HAP-1 (cell line): ENCODE results near the gene MS4A6E.
"Not testable (repeated sequence)": the region's sequence is repeated elsewhere in the genome, so short reads cannot be mapped to it uniquely, and the experiment has no call there.

Source experiments
- DNase-seq, 2 experiments: peaks; one replicate each; pipeline ENCODE4 v3.0.0-alpha.2; 2016 to 2020; ENCODE audit warnings: low spot score in 2 of 2
- H3K27me3 ChIP-seq: fragments of 250-450 bp; sonication (Bioruptor Pico); 2 replicates; pipeline ENCODE4 v1.5.1; 2020; ENCODE audit warnings: low read depth, mild to moderate bottlenecking, moderate library complexity
- H3K36me3 ChIP-seq: fragments of 250-450 bp; sonication (Bioruptor Pico); replicated peaks from 2 replicates; pipeline ENCODE4 v1.5.1; 2020; ENCODE audit warnings: mild to moderate bottlenecking
- H3K4me1 ChIP-seq: fragments of 250-450 bp; sonication (Bioruptor Pico); 2 replicates; pipeline ENCODE4 v1.5.1; 2020; ENCODE audit warnings: mild to moderate bottlenecking
- H3K4me3 ChIP-seq: fragments of 250-450 bp; sonication (Bioruptor Pico); 2 replicates; pipeline ENCODE4 v1.5.1; 2020; ENCODE audit warnings: mild to moderate bottlenecking, moderate library complexity
- H3K9me3 ChIP-seq: fragments of 250-450 bp; sonication (Bioruptor Pico); 2 replicates; pipeline ENCODE4 v1.5.1; 2020; ENCODE audit warnings: mild to moderate bottlenecking, moderate library complexity
- in situ Hi-C: fragments of 300-500 bp; cut with MboI; formaldehyde crosslinking; loops from 3 replicates; pipeline ENCODE4 v1.14.3; 2020; ENCODE audit warnings: low sequenced_read_pairs, inconsistent platforms, mixed read lengths

MS4A6E gene

GRCh38 chr11:60326955-60327354 is at the start of gene MS4A6E:
TSS of gene MS4A6E (plus strand) at chr11:60327255. CDS start at chr11:60334896, 7,641 bp downstream.
- no peaks in the 10 kb centered on the region for H3K27me3 ChIP-seq
- H3K4me1 ChIP-seq = peaks cover 4% of the 10 kb centered on the region
- no peak within 1 kb of the TSS for H3K4me3 ChIP-seq
- H3K36me3 ChIP-seq = no peaks in the 10 kb centered on the region
- no peak for DNase-seq
- in situ Hi-C loops = no loop called here
- H3K9me3 ChIP-seq = peaks cover 9% of the 10 kb centered on the region

GRCh38 chr11:60280412-60280811 is 46.6 kb upstream of the MS4A6E start, which contains the start of gene MS4A4A:
TSS of gene MS4A4A (plus strand) at chr11:60280666. CDS start at chr11:60280676, 10 bp downstream.
- Histone ChIP-seq H3K4me1 (peaks cover 10% of the 10 kb centered on the region), H3K9me3 (no peaks in the 10 kb centered on the region), H3K4me3 (no peak within 1 kb of the TSS), H3K36me3 (no peaks in the 10 kb centered on the region), H3K27me3 (no peaks in the 10 kb centered on the region)
- no peak for DNase-seq
- in situ Hi-C loops = no loop called here

GRCh38 chr11:60281485-60281884 is 45.6 kb upstream of the MS4A6E start:
- Histone ChIP-seq H3K27me3 (no peaks in the 10 kb centered on the region), H3K9me3 (no peaks in the 10 kb centered on the region), H3K4me3 (no peak overlapping the region), H3K4me1 (no peaks in the 10 kb centered on the region; the same call in 1 of the 2 replicates), H3K36me3 (no peaks in the 10 kb centered on the region)
- no peak for DNase-seq
- in situ Hi-C loops = no loop called here

- H3K36me3 ChIP-seq = no peaks in the 10 kb centered on the region
- H3K4me3 ChIP-seq = no peak overlapping the region
- H3K4me1 ChIP-seq = no peaks in the 10 kb centered on the region; the same call in 1 of the 2 replicates
- H3K27me3 ChIP-seq = no peaks in the 10 kb centered on the region
- in situ Hi-C loops = no loop called here
- DNase-seq = no peak
- H3K9me3 ChIP-seq = no peaks in the 10 kb centered on the region
Measured at GRCh38 chr11:60282286-60282685, 44.8 kb upstream of the MS4A6E start.

GRCh38 chr11:60285411-60286126 is 41.5 kb upstream of the MS4A6E start:
- H3K4me3 ChIP-seq, H3K27me3 ChIP-seq, in situ Hi-C loops, H3K36me3 ChIP-seq, H3K4me1 ChIP-seq, H3K9me3 ChIP-seq: not testable (repeated sequence)
- DNase-seq = peak in 1 of 2 experiments; percentile 31

GRCh38 chr11:60288531-60288930 is 38.5 kb upstream of the MS4A6E start:
- H3K36me3 ChIP-seq = no peaks in the 10 kb centered on the region
- no peaks in the 10 kb centered on the region; the same call in 1 of the 2 replicates for H3K4me1 ChIP-seq
- no peak for DNase-seq
- in situ Hi-C loops = no loop called here
- no peaks in the 10 kb centered on the region for H3K9me3 ChIP-seq
- H3K4me3 ChIP-seq = no peak overlapping the region
- no peaks in the 10 kb centered on the region for H3K27me3 ChIP-seq

- in situ Hi-C loops = no loop called here
Measured at GRCh38 chr11:60292145-60292544, 34.9 kb upstream of the MS4A6E start.

GRCh38 chr11:60301178-60301577 is 25.9 kb upstream of the MS4A6E start:
- Histone ChIP-seq H3K27me3 (no peaks in the 10 kb centered on the region), H3K36me3 (no peaks in the 10 kb centered on the region), H3K4me1 (peaks cover 11% of the 10 kb centered on the region), H3K9me3 (no peaks in the 10 kb centered on the region), H3K4me3 (no peak overlapping the region)
- in situ Hi-C loops = no loop called here
- no peak for DNase-seq

More at GRCh38 chr11:60292145-60292544, 34.9 kb upstream of the MS4A6E start:
- Histone ChIP-seq H3K27me3 (no peaks in the 10 kb centered on the region), H3K9me3 (no peaks in the 10 kb centered on the region), H3K4me3 (no peak overlapping the region), H3K36me3 (no peaks in the 10 kb centered on the region), H3K4me1 (no peaks in the 10 kb centered on the region)
- DNase-seq = no peak

GRCh38 chr11:60301884-60302283 is 25.2 kb upstream of the MS4A6E start:
- peaks cover 17% of the 10 kb centered on the region for H3K4me1 ChIP-seq
- H3K9me3 ChIP-seq = not testable (repeated sequence)

GRCh38 chr11:60303661-60304060 is 23.4 kb upstream of the MS4A6E start:
- H3K36me3 ChIP-seq = no peaks in the 10 kb centered on the region
- in situ Hi-C loops = no loop called here
- peaks cover 17% of the 10 kb centered on the region for H3K4me1 ChIP-seq
- DNase-seq = no peak
- H3K27me3 ChIP-seq = no peaks in the 10 kb centered on the region
- no peaks in the 10 kb centered on the region for H3K9me3 ChIP-seq
- no peak overlapping the region for H3K4me3 ChIP-seq

More at GRCh38 chr11:60301884-60302283, 25.2 kb upstream of the MS4A6E start:
- in situ Hi-C loops, H3K27me3 ChIP-seq, H3K4me3 ChIP-seq, H3K36me3 ChIP-seq, DNase-seq: not testable (repeated sequence)

GRCh38 chr11:60305906-60306619 is 21.0 kb upstream of the MS4A6E start:
- H3K4me3 ChIP-seq = no peak overlapping the region
- in situ Hi-C loops = no loop called here
- H3K27me3 ChIP-seq = no peaks in the 10 kb centered on the region
- no peaks in the 10 kb centered on the region for H3K9me3 ChIP-seq
- DNase-seq = peak; percentile 39 to 78
- no peaks in the 10 kb centered on the region for H3K36me3 ChIP-seq
- peaks cover 17% of the 10 kb centered on the region for H3K4me1 ChIP-seq

- in situ Hi-C loops = no loop called here
- H3K27me3 ChIP-seq = no peaks in the 10 kb centered on the region
- H3K9me3 ChIP-seq = no peaks in the 10 kb centered on the region
- H3K4me1 ChIP-seq = peaks cover 17% of the 10 kb centered on the region
- no peaks in the 10 kb centered on the region for H3K36me3 ChIP-seq
- H3K4me3 ChIP-seq = no peak overlapping the region
- DNase-seq = no peak
Measured at GRCh38 chr11:60307507-60308195, 19.4 kb upstream of the MS4A6E start.

- in situ Hi-C loops = no loop called here
- H3K9me3 ChIP-seq = no peaks in the 10 kb centered on the region
- no peak for DNase-seq
Measured at GRCh38 chr11:60310407-60310998, 16.6 kb upstream of the MS4A6E start.

More at GRCh38 chr11:60310407-60310998, 16.6 kb upstream of the MS4A6E start:
- H3K4me3 ChIP-seq = no peak overlapping the region
- H3K4me1 ChIP-seq = peaks cover 20% of the 10 kb centered on the region
- no peaks in the 10 kb centered on the region for H3K36me3 ChIP-seq
- no peaks in the 10 kb centered on the region for H3K27me3 ChIP-seq
